HG02885 (cell line): ENCODE data around the gene TBC1D10A.

Experiments
- ATAC-seq: cut with Tn5 transposase; IDR thresholded peaks from one replicate; pipeline ENCODE4 v1.9.1; 2021; ENCODE audit warnings: mild to moderate bottlenecking; ENCODE audit not compliant: unreplicated experiment, poor library complexity

The TBC1D10A gene

DNA sequence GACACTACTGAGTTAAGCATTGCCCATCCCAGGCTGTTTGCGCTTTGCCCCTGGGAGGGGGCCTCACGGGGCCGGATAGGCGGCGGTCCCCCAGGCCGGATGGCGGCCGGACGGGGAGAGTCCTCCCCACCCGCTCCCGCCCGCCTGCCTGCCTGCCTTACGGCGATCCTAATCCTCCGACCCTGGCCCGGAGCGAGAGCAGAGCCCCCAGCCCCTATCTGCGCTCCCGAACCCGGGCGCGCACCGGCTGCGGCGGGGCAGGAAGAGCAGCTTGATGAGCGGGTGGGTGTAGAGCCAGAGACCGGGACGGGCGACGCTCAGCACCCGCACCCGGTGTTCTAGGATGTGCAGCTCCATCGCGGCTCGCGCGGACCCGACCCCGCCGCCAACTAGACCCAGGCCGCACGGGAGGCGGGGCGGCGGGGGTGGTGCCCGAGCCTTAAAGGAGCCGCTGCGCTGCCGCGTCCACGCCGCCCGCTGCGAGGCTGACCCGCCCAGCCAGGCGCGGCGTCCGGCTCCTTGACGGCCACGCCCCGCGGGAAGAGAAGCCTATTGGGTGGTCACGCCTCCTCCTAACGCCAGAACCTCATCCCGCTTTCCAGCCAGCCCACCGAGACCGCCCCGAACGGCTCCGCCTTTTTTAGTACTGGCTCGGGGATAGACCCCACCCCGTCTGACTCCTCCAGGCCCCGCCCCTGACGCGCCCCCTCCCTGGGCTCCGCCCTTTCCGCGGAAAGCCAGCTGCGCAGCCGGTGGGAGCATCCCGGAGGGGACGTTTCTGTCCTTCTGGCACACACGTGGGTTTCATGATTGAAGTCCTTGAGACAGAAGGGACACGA lies 37.4 kb downstream of the TBC1D10A start, which contains the start of gene CASTOR1:
TSS of gene CASTOR1 (minus strand) at position 365 of the 839 bp plus-strand sequence. CDS start at position 357, 8 bp downstream.
- peak; percentile 75 for ATAC-seq

DNA sequence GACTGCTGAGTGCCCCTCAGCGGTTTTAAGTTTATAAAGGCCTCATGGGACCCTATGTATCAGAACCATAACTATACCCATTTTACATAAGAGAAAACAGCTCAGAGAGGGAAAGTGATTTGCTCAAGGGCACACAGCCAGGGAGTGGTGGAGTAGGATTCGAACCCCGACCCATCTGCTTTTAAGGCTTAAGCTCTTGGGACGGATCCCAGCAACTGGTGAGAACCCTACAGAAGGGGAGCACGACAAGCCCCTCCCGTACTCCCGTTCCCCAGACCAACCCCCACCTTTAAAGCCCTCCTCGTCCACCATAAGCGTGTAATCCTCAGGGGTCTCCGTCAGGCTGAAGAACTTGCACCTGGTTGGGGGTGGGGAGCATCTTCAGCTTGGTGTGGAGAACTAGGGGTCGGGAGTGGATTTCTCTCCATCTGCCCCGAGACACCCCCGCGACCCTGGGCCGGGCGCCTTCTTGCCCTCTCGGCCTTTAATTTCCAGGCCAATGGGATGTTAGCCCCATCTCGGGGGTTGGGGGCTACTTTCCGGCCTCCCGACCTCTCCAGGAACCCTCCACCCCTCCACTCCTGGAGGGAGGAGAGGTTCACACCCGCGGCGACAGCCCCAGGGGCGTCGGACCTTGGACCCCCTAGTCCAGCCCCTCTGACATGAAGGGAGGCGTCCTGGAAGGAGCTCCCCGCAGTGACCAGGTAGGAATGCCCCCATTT lies 38.2 kb downstream of the TBC1D10A start:
- ATAC-seq = no peak

DNA sequence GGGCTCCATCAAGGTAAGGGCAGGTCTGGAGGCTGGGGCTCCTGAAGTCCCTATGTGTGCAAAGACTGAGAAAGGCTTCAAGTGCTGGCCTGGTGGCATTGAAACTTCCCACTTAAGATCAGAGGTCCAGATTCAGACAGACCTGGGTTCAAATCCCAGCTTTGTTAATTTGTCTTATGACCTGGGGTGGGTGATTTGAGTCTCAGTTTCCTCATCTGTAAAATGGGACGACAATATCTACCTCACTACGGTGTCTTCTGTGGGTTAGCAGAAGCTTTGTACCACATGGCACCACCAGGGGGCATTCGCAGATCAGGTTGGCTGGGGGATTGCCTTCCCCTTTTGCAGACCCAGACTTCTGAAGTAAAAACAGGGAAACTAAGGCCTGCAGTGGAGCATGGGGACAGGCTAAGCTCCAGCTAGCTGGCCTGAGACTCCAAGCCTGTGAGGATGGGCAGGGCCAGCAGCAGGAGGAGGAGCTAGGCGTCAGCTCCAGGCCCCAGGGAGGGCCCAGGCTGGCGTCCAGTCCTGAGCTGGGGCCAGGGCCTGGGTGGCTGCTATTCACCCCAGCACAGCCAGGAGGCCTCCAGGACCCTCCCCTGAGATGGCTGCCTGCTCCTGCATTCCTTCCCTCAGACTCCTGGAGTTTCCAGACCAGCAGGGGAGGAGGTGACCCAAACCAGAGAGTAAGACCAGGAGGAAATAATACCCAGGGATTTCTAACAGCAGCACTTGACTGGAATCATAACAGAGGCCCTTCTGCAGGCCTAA lies 38.9 kb downstream of the TBC1D10A start:
- ATAC-seq = no peak

DNA sequence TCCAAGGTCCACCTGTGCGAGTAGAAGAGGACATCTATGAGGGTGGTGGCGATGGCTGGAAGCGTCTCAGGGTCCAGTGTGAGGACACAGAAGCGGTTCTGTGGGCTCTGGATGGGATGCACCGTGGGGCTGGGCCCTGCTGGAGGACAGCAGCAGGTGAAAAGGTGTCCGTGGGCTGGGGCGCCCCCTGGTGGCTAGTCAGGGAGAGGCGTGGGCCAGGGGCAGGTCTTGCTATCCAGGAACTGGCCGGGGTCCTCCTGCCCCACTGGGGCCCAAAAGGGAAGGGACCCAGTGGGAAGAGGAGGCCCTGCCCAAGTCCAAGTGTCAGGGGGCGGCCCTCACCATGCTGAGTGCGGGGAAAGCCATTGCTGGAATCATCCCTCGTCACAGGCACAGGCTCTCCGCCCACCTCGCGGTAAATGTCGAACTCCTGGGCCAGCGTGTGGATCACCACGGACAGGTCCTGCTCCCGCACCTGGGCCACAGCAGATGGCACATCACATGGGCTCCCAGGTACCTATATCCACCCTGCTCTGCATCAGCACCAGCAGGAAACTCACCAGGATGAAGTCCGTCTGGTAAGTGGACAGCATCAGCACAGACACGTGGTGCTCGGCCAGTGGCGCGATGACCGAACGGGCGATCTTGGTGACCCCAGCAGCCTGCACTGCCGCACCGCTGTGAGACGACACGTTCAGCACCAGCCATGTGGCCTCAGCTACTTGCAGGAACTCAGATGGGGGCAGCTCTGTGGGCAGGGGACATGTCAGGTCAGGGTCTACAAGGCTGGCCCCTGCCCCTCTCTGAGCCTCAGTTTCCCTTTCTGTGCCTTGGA lies 39.7 kb downstream of the TBC1D10A start:
- ATAC-seq = no peak

DNA sequence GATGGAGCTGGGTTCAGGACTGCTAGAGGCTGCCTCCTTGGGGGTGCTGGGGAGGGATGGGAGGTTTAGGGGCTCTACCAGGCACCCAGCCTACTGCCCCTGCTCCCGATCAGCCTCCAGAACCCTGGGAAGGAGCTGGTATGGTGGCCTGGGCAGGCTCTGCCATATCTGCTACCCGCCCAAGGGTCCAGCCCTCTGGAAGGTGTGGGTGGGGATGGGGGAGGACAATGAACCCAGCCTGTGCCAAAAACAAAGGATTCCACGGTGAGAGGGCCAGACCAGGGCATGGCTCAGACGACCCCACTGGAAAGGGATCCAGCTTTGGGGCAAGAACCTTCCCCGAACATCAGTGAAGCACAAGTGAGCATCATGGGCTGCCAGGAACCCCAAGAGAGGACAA lies 40.4 kb downstream of the TBC1D10A start:
- ATAC-seq = no peak

DNA sequence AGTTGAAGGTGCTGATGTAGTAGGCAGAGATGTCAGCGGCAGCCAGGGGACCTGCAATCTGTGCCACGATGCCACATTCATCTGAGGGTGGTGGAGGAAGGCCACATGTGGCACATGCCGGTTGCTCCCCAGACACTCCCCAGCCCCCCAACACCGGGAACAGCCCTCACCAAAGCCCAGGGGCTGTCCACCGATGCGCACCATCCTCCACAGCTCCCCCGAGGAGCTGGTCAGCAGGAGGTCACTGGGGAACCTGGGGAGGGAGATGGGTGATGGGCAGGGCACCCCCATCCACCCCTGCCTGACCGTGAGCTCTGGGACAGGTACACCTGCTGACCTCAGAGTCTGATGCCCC lies 40.9 kb downstream of the TBC1D10A start:
- ATAC-seq = no peak

DNA sequence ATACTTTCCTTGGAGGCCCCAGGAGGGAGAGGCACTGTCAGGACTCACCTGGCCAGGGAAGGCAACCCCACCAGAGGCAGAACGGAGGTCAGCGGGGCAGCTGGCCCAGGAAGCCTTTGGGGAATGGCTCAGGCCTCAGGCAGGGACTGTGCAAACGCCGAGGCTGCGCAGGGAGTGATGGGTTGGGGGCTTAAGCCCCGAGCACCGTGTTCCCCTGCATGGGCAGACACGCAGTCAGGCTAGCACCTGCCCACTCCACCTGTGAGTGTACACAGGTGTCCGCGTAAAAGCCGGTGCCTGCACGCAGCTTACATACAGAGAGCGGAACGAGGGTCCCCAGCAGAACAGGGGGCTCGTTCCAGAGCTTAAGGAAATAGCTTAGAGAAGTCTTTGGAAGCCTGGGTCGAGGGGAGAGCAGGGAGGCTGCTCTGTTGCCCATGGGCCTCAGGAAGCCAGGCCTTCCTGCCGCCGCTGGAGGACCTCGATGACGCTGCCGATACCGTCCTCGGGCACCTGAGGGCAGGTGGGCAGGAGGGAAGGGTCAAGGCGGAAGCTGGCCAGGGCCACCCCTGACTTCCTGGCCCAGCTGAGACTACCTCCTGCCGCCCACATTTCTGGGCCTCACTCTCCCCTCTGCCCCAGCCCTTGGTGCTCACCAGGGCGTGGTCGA lies 41.4 kb downstream of the TBC1D10A start:
- ATAC-seq = no peak

DNA sequence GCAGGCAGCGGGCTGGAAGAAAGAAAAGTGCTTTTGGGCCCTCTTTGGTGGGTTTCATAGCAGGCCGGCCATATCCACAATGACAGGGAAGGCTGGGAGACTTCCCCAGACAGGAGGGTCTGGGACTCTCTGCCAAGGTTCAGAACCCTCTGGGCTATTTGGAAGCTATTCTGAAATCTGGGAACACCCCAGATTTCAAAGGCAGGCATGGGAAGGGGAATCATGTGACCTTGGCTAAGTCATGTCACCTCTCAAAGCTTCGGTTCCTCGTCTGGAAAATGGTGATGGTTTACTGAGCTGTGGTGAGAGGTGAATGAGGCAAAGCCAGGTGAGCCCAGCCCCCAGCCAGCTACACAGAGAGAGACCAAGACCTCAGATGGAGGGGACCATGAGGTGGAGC lies 42.1 kb downstream of the TBC1D10A start:
- no peak for ATAC-seq

DNA sequence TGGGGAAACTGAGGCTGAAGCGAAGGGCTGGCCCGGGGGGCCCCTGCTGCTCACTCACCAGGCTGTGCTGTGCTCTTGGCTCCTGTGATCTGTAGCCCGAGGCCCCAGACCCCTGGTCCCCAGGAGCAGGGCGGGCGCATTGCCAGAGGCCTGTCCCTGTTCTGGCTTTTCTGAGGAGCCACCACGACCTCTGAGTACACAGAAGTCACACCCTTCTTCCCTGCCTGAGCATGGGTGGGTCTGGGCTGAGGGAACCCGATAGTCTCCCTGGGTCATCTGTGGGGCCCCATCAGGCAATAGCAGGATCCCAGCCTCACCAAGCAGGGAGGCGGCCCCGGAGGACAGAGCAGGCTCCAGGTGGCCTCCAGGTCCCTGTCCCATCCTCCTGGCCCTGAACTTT lies 42.6 kb downstream of the TBC1D10A start:
- ATAC-seq = no peak

DNA sequence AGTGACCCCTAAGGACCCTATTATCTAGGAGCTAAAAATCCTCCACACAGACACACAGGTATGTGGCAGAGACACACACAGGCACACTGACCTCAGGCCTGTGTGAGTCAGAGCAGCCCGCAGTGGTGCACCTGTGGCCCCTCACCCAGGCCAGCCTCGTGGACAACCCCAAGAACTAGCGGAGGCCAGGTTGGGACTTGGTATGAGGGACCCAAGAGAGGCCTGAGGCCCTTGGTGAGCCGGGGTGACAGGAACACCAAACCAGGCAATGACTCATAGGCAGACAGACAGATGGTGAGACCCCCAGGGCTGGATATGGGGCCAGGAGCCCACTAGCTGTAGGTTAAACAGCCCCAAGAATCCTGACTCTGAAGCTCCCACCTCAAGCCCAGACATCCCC lies 43.4 kb downstream of the TBC1D10A start:
- no peak for ATAC-seq

DNA sequence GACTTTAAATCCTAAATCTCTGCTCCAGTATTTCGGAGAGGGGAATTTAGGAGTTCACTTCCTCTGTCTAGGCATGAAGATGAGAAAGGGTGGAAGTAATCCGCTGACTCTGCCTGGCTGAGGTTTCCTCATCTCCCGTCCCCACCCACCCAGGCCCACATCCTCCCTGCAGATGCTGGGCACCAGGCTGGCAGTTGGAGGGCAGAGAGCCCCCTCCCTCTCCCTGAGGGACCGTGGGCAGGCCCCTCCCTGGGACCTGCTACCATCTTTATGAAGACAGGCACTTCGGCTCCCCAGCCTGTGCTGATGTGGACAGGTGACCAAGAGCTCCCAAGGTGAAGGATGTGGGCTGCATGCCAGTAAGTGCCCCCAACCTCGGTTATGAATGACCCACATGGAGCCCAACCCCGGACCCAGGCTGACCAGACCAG lies 44.1 kb downstream of the TBC1D10A start:
- ATAC-seq = no peak

DNA sequence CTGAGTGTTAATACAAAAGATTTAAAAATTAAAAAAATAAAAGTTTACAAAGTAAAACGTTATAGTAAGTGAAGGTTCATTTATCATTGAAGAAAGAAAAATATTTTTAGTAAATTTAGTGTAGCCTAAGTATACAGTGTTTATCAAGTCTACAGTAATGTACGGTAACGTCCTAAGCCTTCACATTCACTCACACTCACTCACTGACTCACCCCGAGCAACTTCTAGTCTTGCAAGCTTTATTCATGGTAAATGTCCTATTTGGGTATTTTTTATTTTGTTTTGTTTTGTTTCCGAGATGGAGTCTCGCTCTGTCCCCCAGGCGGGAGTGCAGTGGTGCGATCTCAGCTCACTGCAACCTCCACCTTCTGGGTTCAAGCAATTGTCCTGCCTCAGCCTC lies 46.2 kb downstream of the TBC1D10A start:
- no peak for ATAC-seq

DNA sequence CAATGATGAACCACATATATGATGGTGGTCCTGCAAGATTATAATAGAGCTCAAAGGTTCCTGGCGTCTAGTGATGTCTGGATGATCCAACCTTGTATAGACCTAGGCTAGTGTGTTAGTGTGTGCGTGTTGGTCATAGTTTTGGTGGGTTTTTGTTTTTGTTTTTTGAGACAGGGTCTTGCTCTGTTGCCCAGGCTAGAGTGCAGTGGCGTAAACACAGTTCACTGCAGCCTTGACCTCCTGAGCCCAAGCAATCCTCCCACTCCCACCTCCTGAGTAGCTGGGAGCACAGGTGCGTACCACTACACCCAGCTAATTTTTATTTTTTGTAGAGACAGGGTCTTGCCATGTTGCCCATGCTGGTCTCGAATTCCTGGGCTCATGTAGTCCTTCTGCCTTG lies 46.8 kb downstream of the TBC1D10A start:
- ATAC-seq = no peak

DNA sequence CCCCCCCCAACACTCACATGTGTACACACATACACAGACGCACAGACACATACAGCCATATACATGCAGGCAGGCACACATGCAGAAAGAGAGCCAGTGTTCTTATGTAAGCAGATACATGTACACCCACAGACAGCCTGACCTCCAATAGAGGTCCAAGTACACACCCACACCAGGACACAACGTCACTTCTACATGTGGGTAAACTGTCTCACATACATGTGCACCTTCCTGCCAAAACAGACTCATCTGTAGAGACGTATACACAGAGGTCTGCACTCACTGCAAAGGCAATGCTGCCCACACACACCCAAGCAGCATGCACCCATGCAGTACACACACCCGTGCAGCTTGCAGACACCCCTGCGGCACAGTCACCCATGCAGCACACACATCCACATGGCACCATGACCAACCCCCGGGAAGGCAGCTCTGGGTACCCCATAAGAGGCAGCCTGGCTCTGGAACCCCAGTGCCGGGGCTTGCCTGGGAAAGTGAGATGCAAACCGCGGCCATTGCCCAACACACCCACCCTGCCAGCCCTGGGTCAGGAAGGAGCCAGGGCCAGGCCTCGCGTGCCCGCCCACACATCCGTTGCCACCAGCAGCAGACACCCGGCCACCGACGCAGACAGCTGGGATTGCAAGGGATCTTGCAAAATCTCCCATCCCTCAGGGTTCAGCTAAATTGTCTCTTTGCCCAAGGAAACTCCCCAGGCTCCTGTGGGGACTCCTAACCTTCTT lies 47.5 kb downstream of the TBC1D10A start:
- no peak for ATAC-seq

DNA sequence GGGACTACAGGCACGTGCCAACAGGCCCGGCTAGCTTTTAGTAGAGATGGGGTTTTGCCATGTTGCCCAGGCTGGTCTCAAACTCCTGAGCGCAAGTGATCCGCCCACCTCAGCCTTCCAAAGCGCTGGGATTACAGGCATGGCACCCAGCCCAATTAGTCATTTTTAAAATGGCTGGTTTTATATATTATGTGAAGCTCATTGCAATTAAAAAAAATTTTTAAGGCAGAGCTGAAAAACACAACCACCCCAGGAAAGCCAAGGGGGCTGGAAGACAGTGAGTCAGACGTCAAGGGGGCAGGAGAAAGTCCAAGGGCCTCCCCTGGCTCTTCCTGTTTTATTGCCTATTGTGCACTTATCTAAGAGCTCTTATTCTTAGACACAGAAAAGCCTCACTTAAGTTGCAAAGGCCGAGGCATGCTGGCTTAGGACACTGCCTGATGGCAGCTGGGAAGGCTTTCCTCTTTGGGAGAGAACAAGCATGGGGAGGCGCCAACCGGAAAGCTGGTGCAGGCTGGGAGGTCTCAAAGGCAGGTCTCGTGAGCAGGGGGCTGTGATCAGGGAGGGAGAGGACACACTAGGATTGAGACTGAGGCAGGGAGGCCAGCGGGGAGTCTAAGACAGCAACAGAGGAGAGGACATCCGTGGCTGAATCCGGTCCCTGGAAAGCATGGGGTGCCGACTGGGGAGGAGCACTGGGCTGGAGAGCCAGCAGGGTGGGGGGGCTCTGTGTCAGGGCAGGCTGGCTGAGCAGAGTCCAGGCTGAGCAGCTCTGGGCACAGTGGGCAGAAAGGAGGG lies 49.0 kb downstream of the TBC1D10A start:
- no peak for ATAC-seq

DNA sequence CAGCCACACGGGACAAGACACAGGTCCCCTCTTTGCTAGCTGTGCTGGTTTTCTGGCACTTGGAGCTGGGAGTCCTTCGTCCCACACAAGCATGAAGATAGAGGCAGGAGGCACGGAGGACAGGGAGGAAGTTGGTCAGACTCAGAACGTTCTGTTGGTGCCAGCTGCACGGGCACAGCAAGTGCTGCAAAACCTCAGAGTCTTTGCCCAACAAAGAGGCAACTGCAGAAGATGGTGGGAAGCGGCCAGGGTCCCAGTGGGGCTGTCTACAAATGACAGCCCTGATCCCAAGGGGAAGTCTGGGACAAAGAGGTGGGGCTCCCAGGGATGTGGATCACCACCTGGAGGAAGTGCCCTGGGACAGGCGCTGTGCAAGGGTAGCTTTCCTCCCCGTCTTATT lies 50.7 kb downstream of the TBC1D10A start:
- ATAC-seq = no peak

DNA sequence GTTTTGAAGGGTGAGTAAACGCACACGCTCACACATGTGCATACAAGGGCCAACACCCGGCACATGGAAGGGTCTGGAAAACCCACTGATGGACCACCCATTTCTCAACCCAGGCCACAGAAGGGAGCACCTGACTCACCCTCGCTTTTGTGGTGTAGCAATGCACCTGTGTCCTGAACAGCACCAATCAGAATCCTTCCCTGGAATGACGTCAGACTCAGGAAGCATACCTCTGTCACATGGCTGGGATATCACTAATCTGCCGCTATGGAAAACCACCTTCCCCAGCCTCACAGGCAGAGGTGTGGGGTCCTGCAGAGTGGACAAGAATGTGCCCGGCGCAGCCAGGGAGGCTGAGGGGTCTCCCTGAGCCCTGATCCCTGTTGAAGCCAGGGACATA lies 51.1 kb downstream of the TBC1D10A start:
- no peak for ATAC-seq

DNA sequence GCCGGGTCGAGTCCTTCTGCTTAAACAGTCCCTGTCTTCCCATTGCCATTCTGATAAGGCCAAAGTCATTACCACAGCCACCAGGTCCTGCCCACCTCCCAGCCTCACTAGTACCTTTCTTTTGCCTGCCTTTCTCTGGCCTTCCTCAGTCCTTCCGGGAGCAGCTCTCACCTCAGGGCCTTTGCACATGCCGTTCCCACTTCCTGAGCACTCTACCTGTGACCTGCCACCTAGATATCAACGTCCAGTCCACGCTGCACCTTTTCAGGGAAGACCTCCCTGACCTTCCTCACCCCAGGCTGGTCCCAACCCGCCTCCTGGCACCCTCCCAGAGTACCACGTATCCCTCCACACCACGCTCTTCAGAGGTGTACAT lies 52.3 kb downstream of the TBC1D10A start:
- ATAC-seq = no peak
